Smooth muscle cell of the pulmonary artery (primary cell): ENCODE data around the gene BCAP31. TPM values are rescaled to one million over a fixed set of nuclear protein-coding genes. Genes with fewer than 3 reads are reported as not detected.

ENCODE experiments used
- total RNA-seq: library from RNA; depleted of rRNA; stranded (reverse); fragments of >200 nt; gene quantifications from 2 replicates; pipeline ENCODE4 v1.2.3, GENCODE V29; 2014

Gene BCAP31
- 168 and 187 TPM in 2 replicates for total RNA-seq

DNA sequence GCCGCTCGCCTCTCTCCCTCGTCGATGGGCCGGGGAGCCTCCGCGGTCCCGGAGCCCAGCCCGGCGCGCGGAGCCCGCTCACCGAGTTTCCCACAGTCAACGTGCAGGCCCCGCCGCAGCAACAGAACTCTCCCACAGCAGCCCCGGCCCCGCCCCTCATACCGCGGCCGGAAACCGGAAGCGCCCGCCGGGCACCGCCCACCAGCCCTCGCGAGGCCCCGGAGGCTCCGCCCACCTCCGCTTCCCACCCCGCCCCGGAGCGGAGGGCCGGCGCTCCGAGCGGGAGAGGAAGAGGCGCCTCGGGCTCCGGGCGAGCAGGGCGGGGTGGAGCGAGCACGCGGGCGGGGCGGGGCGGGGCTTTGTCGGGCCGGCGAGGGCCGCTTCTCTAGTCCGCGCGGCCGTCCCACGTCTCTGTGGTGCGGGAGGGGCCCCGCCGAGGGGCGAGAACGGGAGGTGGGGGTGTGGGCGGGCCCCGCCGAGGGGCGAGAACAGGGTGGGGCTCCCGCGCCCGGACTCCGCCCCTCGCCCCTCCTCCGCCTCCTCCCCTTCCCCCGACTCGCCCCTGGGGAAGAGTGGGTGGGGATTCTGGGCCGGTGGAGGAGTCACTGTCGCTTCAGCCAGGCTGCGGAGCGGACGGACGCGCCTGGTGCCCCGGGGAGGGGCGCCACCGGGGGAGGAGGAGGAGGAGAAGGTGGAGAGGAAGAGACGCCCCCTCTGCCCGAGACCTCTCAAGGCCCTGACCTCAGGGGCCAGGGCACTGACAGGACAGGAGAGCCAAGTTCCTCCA lies at the start of gene BCAP31, which contains the start of gene ABCD1:
Gene BCAP31 (minus strand): TSS at position 136 of the 787 bp plus-strand sequence. CDS start 1,143 bp downstream, outside the sequence.
Gene ABCD1 (plus strand): TSS at position 605 of the 787 bp plus-strand sequence. CDS start 411 bp downstream, outside the sequence.

DNA sequence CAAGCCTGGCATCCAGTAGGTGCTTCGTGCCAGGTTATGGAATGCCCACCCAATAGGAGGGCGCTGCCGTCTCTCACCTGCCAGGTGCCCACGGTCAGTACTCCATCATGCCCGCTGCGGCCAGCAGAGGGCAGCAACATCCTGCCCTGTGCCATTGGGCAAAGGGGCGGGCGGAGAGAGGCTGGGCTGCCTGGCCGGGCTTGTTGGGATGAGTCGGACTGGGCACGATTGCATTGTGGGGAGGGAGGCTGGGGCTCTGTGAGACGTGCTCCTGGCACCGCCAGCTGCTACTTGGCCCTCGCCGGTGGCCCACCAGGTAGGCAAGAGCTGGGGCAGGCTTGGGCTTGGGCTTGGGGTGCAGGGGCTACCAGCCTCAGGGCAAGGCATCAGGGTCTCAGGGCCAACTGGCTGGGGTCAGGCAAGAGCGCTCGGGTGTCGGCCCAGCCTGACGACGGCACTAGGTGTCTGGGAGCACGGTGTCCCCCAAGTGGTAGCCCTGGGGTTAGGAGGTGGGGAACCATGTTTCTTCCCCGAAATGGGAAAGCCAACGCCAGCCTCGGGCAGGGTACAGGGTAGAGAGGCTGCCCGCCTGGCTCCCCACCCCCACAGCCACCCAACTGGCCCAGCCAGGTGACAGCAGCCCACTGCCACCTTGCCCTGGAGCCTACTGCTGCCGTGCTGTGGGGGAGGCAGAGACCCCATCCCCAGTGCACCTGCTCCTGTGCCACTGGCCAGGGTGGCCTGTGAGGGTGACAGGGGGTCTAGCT lies 40.0 kb upstream of the BCAP31 start, which contains the start of gene PLXNB3:
Gene PLXNB3 (plus strand): TSS at position 261 of the 767 bp plus-strand sequence. CDS start 1,287 bp downstream, outside the sequence.

DNA sequence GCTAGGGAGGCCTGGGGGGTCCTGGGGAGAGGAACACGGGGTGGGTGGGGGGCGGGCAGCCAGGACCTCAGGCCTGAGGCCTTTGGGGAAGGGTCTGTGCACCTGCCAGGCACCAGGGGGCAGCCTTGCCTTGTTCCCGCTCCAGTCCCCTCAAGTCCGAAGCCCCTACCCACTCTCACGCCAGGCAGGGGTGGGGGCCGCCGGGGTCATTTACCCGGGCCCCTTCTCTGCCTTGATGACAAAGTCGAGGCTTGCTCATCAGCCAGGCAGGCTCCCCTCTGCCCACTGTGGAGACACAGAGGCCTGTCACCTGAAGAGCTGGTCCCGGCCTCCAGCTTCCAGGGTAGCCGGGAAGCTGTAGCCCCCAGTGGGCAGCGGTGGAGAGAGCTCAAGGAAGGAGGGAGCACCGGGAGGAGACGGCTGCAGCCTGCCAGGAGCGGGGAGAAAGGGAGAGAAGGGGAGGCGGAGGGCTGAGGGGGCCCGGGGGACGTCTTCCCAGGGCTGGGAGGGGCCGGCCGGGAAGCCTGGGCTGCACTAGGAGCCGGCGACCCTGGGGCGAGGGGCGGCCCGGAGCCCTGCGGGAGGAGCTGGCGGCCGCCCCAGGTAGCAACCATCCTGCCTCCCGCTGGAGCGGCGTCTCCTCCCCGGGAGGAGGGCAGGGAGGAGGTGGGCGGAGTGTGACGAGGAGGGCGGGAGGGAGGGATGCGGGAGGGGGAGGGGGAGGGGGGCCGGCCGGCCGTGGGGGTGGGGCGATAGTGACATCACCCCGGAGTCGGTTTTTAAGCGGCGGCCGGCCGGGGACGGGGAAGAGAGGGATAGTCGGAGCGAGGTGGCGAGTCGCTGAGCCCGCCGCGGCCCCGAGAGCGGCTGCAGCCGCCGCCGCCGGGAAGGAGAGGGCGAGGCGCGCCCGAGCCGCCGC lies 36.8 kb downstream of the BCAP31 start, which contains the start of gene SLC6A8:
Gene SLC6A8 (plus strand): TSS at position 806 of the 919 bp plus-strand sequence. CDS start 649 bp downstream, outside the sequence.

DNA sequence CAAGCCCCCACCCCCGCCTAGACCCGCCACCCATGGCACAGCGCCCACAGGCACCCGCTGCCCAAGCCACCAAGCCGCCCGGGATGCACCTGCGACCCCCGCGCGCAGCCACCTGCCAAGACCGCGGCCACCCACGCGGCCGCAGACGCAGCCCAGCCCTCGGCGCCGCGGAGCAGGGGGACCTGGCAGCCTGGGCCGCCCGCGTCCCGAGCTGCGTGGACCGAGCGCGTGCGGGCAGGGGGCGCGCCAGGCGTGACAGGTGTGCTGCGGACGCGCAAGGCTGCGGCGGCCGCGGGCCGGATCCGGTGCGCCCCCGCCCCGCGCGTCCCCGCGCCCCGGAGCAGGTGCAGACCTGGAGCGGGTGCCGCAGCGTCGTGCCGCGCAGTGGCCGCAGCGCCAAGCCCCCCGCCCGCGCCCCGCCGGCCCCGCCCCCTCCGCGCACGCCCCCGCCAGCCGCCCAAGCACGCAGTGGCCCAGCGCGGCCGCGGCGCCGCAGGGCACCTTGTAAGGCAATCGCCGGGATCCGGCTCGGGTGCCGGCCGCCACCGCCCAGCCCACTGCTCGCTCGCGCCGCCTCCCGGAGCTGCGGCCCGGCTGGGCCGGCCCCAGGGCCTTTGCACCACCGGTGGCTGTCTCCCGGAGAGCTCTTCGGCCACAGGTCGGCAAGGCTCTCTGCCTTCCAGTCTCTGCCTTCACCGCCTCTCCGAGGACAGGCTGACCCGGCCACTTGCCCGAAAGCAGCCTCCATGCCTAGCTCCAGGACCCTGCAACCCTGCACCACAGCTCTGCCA lies 50.6 kb downstream of the BCAP31 start, which contains the start of gene PNCK:
Gene PNCK (minus strand): TSS at position 386 of the 791 bp plus-strand sequence. CDS start 737 bp downstream, outside the sequence.

Other genes with a start within 250 kb of the BCAP31 start
- gene BGN, start 229.4 kb downstream of the BCAP31 start, total RNA-seq, result 369 and 546 TPM in 2 replicates
- gene ATP2B3, start 206.7 kb downstream of the BCAP31 start, total RNA-seq, result 0.07 and 0.20 TPM in 2 replicates
- 14.3 and 25.2 TPM in 2 replicates for gene CCNQ, start 125.2 kb downstream of the BCAP31 start, total RNA-seq
- not detected in 2 replicates for gene DUSP9, start 77.2 kb downstream of the BCAP31 start, total RNA-seq
- 0.72 and 3.1 TPM in 2 replicates for gene PNCK, start 50.6 kb downstream of the BCAP31 start, total RNA-seq
- gene SLC6A8, start 36.5 kb downstream of the BCAP31 start, total RNA-seq, result 31.0 and 56.2 TPM in 2 replicates
- 19.7 and 28.3 TPM in 2 replicates for gene ABCD1, start 469 bp upstream of the BCAP31 start, total RNA-seq
- gene PLXNB3, start 39.9 kb upstream of the BCAP31 start, total RNA-seq, result 15.2 and 19.4 TPM in 2 replicates
- gene SRPK3, start 56.7 kb upstream of the BCAP31 start, total RNA-seq, result 0.91 and 3.6 TPM in 2 replicates
- gene IDH3G, start 70.0 kb upstream of the BCAP31 start, total RNA-seq, result 51.0 and 63.9 TPM in 2 replicates
- gene SSR4, start 70.3 kb upstream of the BCAP31 start, total RNA-seq, result 103 and 105 TPM in 2 replicates
- gene PDZD4, start 106.2 kb upstream of the BCAP31 start, total RNA-seq, result 0.07 and 0.33 TPM in 2 replicates
- 4.6 and 6.7 TPM in 2 replicates for gene L1CAM, start 161.8 kb upstream of the BCAP31 start, total RNA-seq
- gene AVPR2, start 180.3 kb upstream of the BCAP31 start, total RNA-seq, result not detected in 2 replicates
- 0.39 and 1.4 TPM in 2 replicates for gene ARHGAP4, start 201.9 kb upstream of the BCAP31 start, total RNA-seq
- gene NAA10, start 210.7 kb upstream of the BCAP31 start, total RNA-seq, result 41.8 and 55.3 TPM in 2 replicates
- gene RENBP, start 220.3 kb upstream of the BCAP31 start, total RNA-seq, result 7.6 and 8.9 TPM in 2 replicates
- gene HCFC1, start 247.4 kb upstream of the BCAP31 start, total RNA-seq, result 22.7 and 26.2 TPM in 2 replicates
- gene TMEM187, start 248.4 kb upstream of the BCAP31 start, total RNA-seq, result 6.5 and 8.5 TPM in 2 replicates